Left colon (tissue), 2 donors: Measurements from ENCODE around the gene TNFSF8. TPM values are rescaled to one million over a fixed set of nuclear protein-coding genes. Genes with fewer than 3 reads are reported as not detected.

Source experiments
- ATAC-seq: fragments of 200-7000 bp; cut with Tn5 transposase; one replicate; pipeline ENCODE4 v1.9.1; 2020; ENCODE audit warnings: mild to moderate bottlenecking, moderate library complexity
- DNase-seq, 2 donors: peaks; one replicate each; pipeline ENCODE4 v3.0.0-alpha.2; 2020
- intact Hi-C, 2 donors: fragments of 100-400 bp; cut with DNase I in 1 of 2; cut with micrococcal nuclease in 1 of 2; formaldehyde crosslinking; loops; one replicate each; pipeline versions ENCODE4 v1.11.2 to v1.14.0; 2022; cut with DNase I, micrococcal nuclease
- total RNA-seq, 2 donors: library from RNA; stranded (reverse); fragmentation: NEBNext Ultra II Directional; extraction: Animal tissue kit (Norgen Biotek cat#: 25700); gene quantifications; one replicate each; pipeline ENCODE4 v1.2.1, GENCODE V29; 2021
- donor health status: DM: no; HTN: no; CAD: no.
- donor health status: DM: yes; HTN: yes; CAD: no.

Gene TNFSF8
- total RNA-seq, 2 donors from 2014 or later: 0.24 to 1.0 TPM

DNA sequence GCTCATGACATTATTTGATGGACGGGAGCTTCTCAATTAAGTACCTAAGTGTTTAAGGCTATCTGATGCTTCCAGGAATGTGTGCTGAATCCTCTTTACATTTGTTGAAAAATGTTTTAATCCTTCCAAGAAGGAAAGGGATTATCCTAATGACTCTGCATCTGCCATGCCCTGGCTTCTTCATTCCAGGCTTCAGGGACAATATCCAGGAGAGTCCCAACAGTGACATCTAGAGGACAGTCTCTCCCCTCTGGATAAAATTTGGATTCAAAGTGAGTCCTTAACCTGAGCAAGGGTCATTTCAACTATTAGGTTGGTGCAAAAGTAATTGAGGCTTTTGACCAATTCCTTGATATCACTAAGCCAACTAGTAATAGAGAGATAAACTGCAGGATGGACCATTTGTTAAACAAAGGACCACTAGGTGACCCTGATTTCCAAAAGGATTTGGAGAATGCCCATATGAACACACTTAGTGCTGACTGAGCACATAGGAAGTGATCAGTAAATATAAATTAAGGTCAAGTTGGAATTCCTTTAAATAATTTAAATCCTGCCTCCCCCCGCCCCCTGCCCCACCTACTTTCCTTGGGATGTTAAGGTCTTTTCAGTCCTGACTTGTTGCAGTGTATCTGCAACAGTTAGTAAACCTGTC lies 19.1 kb downstream of the TNFSF8 start:
- intact Hi-C loops: loop anchor here (5.0 to 10.0 kb wide), 2 partner anchors 174 to 226 kb away; partner anchors contain the start of gene TEX48 (in 1 of the 2)
- DNase-seq (no peak), ATAC-seq (peak; percentile 75)

DNA sequence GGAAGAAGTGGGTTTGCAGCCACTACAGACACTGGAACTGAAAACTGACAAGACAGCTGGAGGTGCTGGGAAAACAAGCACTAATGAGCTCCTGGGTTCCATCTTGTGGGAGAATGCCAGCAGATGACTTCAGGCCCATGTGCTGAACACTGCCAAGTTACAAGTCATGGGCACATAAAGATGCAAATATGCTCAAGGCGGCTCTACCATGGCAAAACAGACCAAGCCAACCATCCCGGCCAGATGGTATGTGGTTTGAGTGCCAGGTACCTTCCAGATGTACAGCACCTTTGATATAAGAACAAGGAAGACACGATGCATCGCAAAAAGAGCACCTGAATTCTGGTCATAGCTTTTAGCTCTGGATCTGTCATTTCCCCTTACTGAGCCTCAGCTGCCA lies 19.9 kb downstream of the TNFSF8 start:
- intact Hi-C loops: loop anchor here (5.0 to 10.0 kb wide), 2 partner anchors 173 to 226 kb away; partner anchors contain the start of gene TEX48 (in 1 of the 2)
- no peak for DNase-seq
- no peak for ATAC-seq

DNA sequence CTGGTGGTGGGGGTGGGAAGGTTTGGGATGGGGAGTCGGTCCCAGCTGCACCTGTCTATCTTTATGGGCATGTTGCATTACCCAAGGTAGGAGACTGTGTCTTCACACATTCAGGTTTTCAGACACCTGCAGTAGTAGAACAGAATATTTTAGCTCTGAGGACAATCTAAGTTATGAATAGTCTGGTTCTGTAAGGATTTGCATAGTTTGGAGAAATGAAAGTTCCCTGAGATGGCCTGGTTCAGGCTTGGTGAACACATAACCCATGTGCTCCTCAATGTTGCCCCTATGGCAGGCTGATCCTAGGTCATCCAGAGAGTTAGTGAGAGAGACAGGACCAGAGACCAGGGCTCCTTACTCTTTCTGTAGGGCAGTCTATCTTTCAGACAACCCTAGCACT lies 20.7 kb downstream of the TNFSF8 start:
- intact Hi-C loops: loop anchor here (5.0 to 10.0 kb wide), 3 partner anchors 172 to 615 kb away; partner anchors contain the start of gene TEX48 (in 1 of the 2)
- ATAC-seq: no peak
- DNase-seq: no peak

DNA sequence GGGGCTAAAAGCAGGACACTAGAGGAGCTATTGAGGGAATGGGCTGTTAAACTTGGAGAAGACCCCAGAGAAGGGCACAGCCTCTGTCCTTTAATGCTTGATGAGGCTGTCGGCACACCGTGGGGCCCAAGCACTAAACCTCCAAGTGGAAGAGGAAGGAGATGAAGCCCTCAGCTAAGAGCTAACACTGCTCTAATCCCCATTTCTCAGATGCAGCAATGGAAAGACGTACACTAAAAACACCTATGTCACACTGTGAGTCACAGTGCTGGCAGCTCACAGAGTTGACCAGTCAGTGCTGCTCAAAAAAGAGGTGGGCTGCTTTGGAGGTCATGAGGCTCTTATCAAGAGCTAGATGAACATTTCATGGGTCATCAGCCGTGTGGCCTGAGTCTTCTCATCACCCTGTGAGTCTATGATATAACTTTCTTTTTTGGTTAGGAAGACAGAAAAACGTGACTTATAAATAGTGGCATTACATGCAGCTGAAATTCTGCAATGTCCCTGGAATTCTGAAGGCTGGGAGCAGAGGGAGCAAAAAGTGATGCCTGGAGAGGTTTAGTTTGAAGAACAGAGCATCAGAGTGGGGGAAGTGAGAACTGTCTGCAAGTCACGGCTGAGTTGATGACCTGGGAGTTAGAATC lies 21.5 kb downstream of the TNFSF8 start:
- no peak for DNase-seq
- no peak for ATAC-seq
- intact Hi-C loops: loop anchor here in 1 of 2 donors (10.0 kb wide), 1 partner anchor 616 kb away; no protein-coding TSS in a partner anchor

DNA sequence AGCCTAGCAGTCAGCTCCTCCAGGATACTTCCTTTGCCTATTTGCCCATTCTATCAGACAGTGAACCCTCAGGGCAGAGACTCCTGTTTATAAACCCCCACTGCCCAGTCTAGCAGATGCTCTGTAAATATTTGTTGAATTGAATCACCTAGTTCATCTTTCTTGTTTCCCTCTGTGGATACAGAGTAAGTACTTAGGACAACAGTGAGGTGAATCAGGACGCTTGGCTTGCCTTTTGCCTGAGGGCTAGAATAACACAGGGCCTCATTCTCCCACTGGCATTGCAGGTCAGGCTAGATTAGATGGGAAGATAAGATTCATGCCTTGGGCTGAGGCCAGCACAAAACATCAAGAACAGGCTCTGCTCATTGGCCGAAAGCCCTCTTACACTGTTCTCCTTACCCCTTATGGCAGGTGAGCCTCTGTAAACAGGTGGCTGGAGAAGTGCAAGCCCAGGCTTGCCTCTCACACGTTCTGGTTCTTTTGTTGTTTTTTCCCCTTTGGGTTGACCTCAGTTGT lies 22.2 kb downstream of the TNFSF8 start:
- peak; percentile 60 for ATAC-seq
- DNase-seq: peak in 1 of 2 donors; percentile 35
- intact Hi-C loops: loop anchor here in 1 of 2 donors (10.0 kb wide), 1 partner anchor 617 kb away; no protein-coding TSS in a partner anchor

DNA sequence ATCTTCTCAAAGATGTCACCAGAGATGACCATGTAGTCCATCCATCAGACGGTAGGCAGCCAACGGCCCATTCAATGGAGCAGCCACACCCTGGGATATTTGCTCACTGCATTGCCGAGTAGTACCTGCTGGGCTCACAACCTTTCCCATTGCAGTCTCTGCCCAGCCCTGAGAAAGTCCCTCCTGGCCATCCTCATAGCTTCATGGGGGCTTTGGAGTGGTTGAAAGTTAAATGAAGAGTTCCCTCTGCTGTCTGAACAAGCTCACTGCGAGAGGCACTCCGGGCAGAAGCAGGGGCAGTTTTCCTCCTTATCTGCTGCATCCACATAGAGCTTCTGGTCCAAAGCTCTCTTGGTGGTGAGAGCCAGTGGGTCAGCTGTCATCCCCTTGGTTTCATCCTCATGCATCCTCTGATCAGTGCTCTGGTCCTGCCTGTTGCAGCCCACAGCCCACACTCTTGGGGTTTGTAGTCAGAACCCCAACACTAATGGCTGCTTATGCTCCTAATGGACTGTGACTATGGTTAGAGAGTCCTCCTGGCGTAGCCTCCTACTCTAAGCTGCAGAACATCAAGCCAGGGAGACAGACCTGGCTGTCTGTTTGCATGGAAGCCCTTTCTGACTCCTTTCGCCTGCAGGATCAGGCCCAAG lies 23.3 kb downstream of the TNFSF8 start:
- peak in 1 of 2 donors; percentile 25 for DNase-seq
- intact Hi-C loops: loop anchor here in 1 of 2 donors (10.0 kb wide), 1 partner anchor 618 kb away; no protein-coding TSS in a partner anchor
- peak; percentile 55 for ATAC-seq

DNA sequence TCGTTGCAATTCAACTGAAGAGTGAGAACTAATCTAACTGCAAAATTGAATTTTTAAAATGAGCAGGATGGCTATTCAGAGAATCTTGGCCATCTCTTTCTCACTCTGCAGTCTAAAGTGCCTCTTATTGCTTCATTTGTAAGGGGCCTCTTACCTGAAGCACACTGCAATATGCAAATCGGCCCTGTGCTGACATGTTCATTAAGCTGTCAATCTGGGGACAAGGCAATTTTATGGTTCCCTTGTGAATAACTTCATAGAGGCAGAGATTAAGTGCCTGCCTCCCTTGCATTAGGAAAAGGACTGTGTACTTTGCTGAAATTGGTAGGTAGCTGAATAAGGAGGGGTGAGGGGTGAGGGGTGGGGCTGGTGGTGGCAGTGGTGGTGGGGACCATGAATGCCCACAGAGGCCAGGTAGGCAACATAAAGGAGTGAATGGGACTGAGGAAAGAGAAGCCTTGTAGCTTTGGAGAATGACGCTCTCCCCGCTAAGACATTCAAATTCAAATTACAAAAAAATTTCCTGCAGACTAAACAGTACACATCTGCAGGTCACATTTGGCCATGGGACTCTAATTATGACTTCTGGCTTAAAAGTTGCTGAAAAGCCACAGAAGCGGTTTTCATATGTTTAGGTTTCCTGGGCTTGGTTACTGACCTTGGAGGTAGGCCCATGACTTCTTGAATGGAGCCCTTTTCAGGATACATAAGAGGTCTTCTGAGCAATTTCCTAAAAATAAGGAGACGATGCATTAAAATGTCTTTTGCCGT lies 25.0 kb downstream of the TNFSF8 start:
- no peak for ATAC-seq
- DNase-seq: no peak
- intact Hi-C loops: loop anchor here in 1 of 2 donors (10.0 kb wide), 1 partner anchor 619 kb away; no protein-coding TSS in a partner anchor

DNA sequence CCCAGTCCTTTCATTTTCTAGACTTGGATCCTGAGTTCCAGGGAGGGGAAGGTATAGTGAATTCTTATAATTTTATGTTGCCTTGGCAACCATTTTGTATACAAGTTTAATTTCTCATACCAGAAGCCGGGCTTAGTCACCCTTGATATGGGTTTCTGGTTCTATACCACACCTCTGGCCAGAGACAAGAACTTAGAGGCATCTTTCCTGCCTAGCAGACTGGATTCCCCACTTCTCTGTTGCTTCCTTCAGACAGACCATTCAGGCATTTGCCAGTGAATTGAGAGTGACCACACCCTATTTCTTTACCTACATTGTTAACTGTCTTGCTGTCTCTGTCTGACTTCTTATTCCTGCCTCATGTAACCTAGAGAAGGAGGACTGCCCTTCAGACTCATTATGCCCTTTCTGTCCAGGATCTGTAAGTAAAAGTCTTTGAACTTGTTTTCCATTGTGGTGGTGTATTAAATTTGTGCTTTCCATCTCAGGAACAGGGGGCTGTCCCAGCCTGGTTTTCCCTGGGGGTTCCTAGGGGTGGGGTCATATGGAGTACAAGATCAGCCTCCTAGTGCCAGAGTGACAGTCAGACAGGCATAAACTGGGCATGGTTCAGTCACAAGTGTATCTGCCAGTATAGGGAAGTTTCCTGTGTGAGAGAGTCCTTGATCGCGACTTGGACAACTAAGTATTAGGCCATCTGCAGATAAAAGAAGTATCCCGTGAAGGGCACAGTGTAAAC lies 27.4 kb downstream of the TNFSF8 start:
- peak; percentile 68 for ATAC-seq
- intact Hi-C loops: loop anchor here in 1 of 2 donors (10.0 kb wide), 1 partner anchor 622 kb away; no protein-coding TSS in a partner anchor
- DNase-seq: no peak

DNA sequence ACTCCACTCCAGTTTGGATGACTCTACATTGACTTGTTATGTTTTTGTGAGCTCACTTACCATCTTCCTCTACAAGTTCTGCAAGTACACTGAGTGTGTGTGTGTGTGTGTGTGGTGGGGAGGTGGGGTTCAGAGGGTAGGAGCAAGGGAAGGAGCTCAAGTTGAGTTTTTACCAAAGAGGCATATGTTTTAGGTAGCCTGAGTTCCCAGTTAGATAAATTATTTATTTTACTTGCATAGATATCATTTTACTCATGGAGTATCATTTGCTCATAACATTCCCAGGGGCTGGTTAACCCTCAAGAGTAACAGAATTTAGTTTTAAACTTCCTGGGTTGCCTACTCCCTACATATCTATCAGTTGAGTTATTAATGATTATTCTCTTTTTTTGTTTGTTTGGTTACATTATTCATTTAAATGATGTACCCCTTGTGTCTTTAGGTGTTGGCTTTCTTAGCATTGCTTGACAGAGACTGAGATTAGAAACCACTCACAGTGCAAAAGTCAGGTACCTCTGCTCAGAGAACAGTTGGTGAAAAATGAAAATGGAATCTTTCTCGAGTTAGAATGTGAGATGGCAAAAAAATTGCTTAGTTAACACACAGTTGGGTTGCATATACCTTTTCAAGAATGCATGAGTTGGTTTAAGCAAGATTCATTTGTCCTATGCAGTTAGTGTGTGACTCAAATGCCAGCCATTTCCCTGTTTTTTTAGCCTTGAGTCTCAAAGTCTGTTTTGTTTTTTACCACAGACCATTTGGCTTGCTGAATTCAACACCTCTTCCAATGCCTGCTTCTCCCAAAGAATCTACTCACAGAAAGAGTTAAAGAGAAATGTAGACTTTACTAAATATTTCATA lies 29.2 kb downstream of the TNFSF8 start:
- intact Hi-C loops: loop anchor here in 1 of 2 donors (10.0 kb wide), 1 partner anchor 624 kb away; no protein-coding TSS in a partner anchor
- no peak for ATAC-seq
- no peak for DNase-seq

DNA sequence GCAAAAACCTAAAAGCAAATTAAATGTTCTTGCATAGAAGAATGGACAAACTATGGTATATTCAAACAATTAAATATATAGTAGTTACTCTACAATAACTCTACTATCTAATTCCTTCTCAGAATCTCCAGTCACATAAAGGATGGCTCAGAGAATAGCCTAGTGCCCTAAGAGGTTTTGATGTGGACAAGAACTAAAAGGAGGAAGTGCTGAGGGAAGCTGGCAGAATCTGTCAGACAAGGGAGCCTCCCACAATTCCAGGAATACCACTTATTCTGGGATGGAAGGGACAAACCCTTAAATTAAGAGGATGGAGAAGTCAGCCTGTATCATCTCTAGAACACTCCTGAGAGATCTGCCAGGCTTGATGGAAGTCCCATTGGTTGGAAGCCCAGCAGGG lies 30.4 kb downstream of the TNFSF8 start:
- intact Hi-C loops: loop anchor here in 1 of 2 donors (10.0 kb wide), 1 partner anchor 625 kb away; no protein-coding TSS in a partner anchor
- DNase-seq (no peak), ATAC-seq (no peak)

DNA sequence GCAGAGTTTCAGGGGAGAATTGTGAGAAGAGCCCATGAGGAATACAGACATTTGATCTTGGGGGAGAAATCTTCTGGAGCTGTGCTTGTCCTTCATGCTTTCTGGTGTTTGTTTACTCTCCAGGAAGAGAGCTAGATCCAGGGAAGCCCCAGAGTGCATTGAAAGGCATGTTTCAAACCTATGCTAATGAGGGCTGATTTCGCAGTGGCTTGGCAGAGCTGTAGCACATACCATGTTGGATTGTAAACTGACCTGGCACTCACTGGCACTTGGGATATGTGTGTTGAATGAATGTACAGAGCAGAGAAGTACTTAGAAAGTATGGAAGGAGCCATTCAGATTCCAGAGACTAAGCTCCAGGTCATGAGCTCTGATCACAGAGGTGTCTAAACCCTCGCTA lies 30.9 kb downstream of the TNFSF8 start:
- ATAC-seq (no peak), DNase-seq (no peak)
- intact Hi-C loops: no loop called here

DNA sequence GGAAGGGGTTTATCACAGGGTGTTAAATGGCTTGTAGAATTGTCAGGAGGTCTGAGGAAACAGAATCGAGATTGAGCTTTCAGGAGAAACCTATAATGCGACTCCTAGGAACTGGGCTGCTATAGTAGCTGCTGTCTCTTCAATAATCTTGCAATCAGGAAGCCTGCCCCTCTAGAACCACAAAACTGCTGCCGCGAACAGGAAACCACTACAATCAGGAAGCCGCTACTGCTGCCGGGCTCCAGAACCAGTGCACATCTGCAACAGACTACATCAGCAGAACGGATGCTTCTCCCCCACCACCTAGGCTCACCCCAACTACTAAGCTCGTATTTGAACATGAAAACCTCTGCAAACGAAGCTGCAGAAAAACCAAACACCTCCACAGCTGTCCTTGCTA lies 31.6 kb downstream of the TNFSF8 start:
- intact Hi-C loops: no loop called here
- DNase-seq (peak; percentile 49 to 54), ATAC-seq (peak; percentile 50)

DNA sequence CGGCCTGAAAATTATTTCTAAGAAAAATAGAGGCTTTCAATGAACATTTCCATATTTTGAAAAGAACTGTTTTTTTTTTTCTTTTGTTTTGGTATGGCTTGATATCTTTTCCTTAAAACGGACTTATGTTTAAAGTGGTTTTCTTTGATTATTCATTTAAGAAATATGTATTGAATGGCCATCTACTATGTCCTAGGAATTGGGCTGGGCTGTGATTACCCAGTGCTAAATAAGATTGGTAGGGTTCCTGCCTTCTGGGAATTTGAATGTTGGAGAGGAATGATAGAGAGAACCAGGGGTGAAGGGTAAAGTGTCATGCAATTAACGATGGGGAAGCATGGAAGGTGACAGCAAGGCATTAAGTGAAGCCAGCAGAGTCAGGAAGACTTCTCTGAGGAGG lies 33.2 kb downstream of the TNFSF8 start:
- DNase-seq (no peak), ATAC-seq (no peak)
- intact Hi-C loops: no loop called here

DNA sequence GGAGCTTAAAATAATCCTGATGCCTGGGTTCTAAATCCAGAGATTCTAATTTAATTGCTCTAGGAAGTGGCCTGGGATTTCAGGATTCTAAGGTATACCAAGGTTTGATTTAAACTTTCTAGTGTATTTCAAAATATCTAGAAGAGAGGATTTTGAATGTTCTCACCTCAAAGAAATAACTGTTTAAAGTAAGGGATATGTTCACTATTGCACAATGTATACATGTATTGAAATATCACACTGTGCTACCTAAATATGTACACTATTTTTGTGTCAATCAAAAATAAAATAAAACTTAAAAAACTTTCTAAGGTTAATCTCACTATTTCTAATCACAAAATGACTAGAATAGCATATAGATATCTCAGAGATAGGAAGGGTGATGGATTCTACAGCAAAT lies 34.0 kb downstream of the TNFSF8 start:
- DNase-seq: no peak

DNA sequence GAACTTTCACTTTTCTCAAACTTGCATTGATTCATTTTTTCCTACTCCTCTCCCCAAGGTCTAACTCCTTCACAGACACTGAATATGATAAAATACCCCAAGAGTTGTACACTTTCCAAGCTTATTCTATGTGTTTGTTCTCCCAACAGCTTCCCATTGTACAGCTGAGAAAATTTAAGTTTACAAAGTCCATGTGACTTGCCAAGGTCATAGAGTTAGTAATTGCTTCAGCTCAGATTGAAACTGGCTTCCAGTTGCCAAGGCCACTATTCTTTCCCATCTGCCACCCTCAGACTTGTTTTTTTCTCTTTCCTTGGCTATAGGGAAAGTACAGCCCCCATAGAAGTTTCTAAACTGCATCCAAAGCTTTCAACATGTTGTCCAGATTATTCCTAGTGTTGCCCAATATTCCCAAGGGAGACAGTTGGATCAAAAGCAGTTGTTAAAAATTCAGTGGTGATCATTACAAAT lies 34.8 kb downstream of the TNFSF8 start:
- DNase-seq (no peak), ATAC-seq (no peak)
- intact Hi-C loops: no loop called here

More for the DNA sequence above, 34.0 kb downstream of the TNFSF8 start:
- intact Hi-C loops: no loop called here
- no peak for ATAC-seq

DNA sequence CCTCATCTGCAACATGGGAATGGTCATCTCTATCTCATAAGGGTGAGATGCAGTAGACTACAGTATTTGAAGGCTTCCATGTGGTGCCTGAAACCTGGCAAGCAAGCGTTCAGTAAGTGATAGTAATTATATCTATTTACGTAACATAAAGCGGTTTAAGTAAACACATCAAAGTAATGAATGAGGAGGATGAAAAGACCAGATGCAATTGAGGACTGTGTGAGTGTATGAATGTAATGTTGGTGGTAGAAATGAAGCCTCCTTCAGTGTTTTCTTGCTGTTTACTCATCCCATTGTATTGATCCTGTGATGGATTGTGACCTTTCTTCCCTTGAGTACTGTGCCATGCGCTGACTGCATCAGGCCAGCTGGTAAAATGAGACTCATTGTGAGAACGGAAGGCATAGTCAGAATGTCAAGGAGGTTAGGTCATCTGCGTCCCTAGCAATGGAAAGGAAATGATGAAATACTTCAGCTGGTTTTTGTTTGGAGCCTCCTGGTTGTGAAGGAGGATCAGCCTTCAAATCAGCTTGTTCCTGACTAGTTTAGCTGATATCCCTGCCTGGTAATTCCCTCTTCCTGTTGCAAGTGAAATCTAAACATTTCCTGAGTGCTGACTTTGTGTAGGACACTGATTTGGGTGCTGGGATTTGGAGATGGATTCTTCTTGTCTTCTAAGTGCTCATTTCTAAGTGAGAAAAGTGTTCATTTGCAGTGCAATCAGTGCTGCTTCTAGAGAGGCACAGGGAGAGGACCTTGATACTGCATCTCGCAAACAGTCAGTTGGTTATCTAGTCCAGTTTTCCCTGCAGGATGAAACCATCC lies 35.6 kb downstream of the TNFSF8 start:
- DNase-seq: no peak
- intact Hi-C loops: no loop called here
- ATAC-seq: peak; percentile 32
